ENCODE data around the gene ACTR3C. TPM values are rescaled to one million over a fixed set of nuclear protein-coding genes. Genes with fewer than 3 reads are reported as not detected.

Gene ACTR3C
- total and polyA plus RNA-seq, 2 of the 13 experiments (the other 11 are each of a cell fraction or from before 2014, with no cell fraction given), result 3.8 to 7.5 TPM

DNA sequence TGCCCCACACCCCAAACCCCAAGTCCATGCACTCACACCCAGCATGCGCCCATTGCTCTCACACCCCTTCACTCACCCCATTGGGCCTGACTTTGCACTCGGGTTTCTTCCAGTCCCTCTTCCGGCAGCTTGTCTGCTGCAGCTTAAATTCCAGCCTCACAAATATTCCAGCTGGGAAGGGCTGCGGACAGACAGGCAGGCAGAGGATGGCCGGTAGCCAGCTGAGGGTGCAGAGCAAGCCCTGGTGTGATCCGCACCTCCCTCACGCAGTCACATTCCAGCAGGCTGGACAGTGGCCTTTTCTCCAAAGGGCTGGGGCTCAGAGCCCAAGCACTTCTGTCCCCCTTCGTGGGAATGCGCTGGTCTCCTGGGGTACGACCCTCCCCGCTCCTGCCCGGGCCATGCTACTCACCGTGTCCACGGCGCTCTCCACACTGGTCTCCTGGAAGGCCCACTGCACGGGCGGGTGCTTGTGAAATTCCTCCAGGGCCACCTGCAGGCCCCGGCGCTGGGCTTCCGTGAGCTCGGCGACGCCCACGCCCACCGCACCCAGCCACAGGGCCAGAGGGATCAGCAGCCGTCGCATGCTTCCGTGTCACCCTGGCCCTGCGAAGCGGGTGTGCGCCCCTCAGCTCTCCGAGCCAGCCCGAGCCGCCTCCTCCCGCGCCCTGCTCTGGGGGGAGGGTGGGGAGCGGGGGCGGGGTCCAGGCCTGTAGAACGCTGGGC, 16.8 kb upstream of the ACTR3C start (continued):
- TF ChIP-seq GABPB1 (CRISPR knock-in tag; IDR thresholded peaks at IDR 0.05), result peak; percentile 64; the same call in 1 of the 2 replicates
- TF ChIP-seq SRF (IDR thresholded peaks at IDR 0.05; ENCODE audit: low read depth, low read length), result no peak
- TF ChIP-seq, protein P1, sequence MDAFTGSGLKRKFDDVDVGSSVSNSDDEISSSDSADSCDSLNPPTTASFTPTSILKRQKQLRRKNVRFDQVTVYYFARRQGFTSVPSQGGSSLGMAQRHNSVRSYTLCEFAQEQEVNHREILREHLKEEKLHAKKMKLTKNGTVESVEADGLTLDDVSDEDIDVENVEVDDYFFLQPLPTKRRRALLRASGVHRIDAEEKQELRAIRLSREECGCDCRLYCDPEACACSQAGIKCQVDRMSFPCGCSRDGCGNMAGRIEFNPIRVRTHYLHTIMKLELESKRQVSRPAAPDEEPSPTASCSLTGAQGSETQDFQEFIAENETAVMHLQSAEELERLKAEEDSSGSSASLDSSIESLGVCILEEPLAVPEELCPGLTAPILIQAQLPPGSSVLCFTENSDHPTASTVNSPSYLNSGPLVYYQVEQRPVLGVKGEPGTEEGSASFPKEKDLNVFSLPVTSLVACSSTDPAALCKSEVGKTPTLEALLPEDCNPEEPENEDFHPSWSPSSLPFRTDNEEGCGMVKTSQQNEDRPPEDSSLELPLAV (CRISPR knock-in tag; conservative IDR thresholded peaks at IDR 0.05; ENCODE audit: low read depth), result no peak
- no peak for TF ChIP-seq GPN1 (CRISPR knock-in tag; IDR thresholded peaks at IDR 0.05; ENCODE audit: borderline replicate concordance)
- TF ChIP-seq, protein P2, sequence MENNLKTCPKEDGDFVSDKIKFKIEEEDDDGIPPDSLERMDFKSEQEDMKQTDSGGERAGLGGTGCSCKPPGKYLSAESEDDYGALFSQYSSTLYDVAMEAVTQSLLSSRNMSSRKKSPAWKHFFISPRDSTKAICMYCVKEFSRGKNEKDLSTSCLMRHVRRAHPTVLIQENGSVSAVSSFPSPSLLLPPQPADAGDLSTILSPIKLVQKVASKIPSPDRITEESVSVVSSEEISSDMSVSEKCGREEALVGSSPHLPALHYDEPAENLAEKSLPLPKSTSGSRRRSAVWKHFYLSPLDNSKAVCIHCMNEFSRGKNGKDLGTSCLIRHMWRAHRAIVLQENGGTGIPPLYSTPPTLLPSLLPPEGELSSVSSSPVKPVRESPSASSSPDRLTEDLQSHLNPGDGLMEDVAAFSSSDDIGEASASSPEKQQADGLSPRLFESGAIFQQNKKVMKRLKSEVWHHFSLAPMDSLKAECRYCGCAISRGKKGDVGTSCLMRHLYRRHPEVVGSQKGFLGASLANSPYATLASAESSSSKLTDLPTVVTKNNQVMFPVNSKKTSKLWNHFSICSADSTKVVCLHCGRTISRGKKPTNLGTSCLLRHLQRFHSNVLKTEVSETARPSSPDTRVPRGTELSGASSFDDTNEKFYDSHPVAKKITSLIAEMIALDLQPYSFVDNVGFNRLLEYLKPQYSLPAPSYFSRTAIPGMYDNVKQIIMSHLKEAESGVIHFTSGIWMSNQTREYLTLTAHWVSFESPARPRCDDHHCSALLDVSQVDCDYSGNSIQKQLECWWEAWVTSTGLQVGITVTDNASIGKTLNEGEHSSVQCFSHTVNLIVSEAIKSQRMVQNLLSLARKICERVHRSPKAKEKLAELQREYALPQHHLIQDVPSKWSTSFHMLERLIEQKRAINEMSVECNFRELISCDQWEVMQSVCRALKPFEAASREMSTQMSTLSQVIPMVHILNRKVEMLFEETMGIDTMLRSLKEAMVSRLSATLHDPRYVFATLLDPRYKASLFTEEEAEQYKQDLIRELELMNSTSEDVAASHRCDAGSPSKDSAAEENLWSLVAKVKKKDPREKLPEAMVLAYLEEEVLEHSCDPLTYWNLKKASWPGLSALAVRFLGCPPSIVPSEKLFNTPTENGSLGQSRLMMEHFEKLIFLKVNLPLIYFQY (CRISPR knock-in tag; IDR thresholded peaks at IDR 0.05; ENCODE audit: borderline replicate concordance), result no peak
- TF ChIP-seq CREM (IDR thresholded peaks at IDR 0.05), result no peak
- no peak for TF ChIP-seq CREM (CRISPR knock-in tag; IDR thresholded peaks at IDR 0.05)
- TF ChIP-seq CEBPG (CRISPR knock-in tag; IDR thresholded peaks at IDR 0.05), result no peak; the same call in 1 of the 2 replicates
- TF ChIP-seq TBP (CRISPR knock-in tag; IDR thresholded peaks at IDR 0.05), result no peak
- TF ChIP-seq PCBP2 (optimal IDR thresholded peaks at IDR 0.05; ENCODE audit: low read depth, low read length, poor library complexity, severe bottlenecking), result no peak
- peak; percentile 51; the same call in 1 of the 2 replicates for TF ChIP-seq ZNF776 (CRISPR knock-in tag; IDR thresholded peaks at IDR 0.05)
- TF ChIP-seq, protein P3, sequence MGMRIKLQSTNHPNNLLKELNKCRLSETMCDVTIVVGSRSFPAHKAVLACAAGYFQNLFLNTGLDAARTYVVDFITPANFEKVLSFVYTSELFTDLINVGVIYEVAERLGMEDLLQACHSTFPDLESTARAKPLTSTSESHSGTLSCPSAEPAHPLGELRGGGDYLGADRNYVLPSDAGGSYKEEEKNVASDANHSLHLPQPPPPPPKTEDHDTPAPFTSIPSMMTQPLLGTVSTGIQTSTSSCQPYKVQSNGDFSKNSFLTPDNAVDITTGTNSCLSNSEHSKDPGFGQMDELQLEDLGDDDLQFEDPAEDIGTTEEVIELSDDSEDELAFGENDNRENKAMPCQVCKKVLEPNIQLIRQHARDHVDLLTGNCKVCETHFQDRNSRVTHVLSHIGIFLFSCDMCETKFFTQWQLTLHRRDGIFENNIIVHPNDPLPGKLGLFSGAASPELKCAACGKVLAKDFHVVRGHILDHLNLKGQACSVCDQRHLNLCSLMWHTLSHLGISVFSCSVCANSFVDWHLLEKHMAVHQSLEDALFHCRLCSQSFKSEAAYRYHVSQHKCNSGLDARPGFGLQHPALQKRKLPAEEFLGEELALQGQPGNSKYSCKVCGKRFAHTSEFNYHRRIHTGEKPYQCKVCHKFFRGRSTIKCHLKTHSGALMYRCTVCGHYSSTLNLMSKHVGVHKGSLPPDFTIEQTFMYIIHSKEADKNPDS (CRISPR knock-in tag; IDR thresholded peaks at IDR 0.05), result no peak
- TF ChIP-seq CCDC6 (CRISPR knock-in tag; IDR thresholded peaks at IDR 0.05), result peak; percentile 20; the same call in 1 of the 2 replicates
- TF ChIP-seq, protein P4, sequence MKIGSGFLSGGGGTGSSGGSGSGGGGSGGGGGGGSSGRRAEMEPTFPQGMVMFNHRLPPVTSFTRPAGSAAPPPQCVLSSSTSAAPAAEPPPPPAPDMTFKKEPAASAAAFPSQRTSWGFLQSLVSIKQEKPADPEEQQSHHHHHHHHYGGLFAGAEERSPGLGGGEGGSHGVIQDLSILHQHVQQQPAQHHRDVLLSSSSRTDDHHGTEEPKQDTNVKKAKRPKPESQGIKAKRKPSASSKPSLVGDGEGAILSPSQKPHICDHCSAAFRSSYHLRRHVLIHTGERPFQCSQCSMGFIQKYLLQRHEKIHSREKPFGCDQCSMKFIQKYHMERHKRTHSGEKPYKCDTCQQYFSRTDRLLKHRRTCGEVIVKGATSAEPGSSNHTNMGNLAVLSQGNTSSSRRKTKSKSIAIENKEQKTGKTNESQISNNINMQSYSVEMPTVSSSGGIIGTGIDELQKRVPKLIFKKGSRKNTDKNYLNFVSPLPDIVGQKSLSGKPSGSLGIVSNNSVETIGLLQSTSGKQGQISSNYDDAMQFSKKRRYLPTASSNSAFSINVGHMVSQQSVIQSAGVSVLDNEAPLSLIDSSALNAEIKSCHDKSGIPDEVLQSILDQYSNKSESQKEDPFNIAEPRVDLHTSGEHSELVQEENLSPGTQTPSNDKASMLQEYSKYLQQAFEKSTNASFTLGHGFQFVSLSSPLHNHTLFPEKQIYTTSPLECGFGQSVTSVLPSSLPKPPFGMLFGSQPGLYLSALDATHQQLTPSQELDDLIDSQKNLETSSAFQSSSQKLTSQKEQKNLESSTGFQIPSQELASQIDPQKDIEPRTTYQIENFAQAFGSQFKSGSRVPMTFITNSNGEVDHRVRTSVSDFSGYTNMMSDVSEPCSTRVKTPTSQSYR (CRISPR knock-in tag; IDR thresholded peaks at IDR 0.05; ENCODE audit: borderline replicate concordance), result no peak
- TF ChIP-seq ZBTB7A (CRISPR knock-in tag; IDR thresholded peaks at IDR 0.05), result peak; percentile 16; the same call in 1 of the 2 replicates
- TF ChIP-seq, protein P5, sequence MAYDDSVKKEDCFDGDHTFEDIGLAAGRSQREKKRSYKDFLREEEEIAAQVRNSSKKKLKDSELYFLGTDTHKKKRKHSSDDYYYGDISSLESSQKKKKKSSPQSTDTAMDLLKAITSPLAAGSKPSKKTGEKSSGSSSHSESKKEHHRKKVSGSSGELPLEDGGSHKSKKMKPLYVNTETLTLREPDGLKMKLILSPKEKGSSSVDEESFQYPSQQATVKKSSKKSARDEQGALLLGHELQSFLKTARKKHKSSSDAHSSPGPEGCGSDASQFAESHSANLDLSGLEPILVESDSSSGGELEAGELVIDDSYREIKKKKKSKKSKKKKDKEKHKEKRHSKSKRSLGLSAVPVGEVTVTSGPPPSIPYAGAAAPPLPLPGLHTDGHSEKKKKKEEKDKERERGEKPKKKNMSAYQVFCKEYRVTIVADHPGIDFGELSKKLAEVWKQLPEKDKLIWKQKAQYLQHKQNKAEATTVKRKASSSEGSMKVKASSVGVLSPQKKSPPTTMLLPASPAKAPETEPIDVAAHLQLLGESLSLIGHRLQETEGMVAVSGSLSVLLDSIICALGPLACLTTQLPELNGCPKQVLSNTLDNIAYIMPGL (CRISPR knock-in tag; IDR thresholded peaks at IDR 0.05; ENCODE audit: borderline replicate concordance in 1 of 2, low read depth in 1 of 2), result peak; percentile 23 to 48; a peak in 1 of 4 replicates

All from HepG2 (cell line).